GM20000 (cell line): ENCODE data around the gene COL5A2.

ENCODE experiments used
- DNase-seq: peaks from one replicate; pipeline ENCODE4 v3.0.0; 2012; ENCODE audit warnings: low spot score
- TF ChIP-seq, protein P1 (sequence below): IDR thresholded peaks from 2 replicates; pipeline ENCODE4 v1.5.1; 2012; ENCODE audit warnings: mild to moderate bottlenecking, control low read depth; ENCODE audit errors: extremely low read depth, missing control alignments

The COL5A2 gene

DNA sequence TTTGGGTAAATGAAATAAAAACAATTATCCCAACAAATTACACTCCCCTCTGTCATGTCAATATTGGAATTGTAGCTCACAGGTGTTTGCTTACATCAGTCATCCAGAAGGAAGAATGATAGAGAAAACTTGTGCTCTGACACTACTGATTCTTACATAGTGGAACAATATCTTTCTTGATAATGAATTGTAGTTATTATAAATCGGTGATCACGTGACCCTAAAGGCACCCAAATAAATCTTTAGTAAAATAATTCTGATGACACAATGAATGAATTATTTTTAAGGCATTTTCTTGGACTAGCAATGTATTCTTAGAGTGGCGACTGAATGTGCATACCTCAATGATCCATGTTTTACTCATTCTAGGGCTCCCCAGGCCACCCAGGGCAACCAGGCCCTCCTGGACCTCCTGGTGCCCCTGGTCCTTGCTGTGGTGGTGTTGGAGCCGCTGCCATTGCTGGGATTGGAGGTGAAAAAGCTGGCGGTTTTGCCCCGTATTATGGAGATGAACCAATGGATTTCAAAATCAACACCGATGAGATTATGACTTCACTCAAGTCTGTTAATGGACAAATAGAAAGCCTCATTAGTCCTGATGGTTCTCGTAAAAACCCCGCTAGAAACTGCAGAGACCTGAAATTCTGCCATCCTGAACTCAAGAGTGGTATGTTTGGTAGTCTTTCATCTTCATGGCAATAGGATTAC, 170.9 kb downstream of the COL5A2 start:
- DNase-seq: no peak
- TF ChIP-seq, protein P1, sequence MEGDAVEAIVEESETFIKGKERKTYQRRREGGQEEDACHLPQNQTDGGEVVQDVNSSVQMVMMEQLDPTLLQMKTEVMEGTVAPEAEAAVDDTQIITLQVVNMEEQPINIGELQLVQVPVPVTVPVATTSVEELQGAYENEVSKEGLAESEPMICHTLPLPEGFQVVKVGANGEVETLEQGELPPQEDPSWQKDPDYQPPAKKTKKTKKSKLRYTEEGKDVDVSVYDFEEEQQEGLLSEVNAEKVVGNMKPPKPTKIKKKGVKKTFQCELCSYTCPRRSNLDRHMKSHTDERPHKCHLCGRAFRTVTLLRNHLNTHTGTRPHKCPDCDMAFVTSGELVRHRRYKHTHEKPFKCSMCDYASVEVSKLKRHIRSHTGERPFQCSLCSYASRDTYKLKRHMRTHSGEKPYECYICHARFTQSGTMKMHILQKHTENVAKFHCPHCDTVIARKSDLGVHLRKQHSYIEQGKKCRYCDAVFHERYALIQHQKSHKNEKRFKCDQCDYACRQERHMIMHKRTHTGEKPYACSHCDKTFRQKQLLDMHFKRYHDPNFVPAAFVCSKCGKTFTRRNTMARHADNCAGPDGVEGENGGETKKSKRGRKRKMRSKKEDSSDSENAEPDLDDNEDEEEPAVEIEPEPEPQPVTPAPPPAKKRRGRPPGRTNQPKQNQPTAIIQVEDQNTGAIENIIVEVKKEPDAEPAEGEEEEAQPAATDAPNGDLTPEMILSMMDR: no peak

DNA sequence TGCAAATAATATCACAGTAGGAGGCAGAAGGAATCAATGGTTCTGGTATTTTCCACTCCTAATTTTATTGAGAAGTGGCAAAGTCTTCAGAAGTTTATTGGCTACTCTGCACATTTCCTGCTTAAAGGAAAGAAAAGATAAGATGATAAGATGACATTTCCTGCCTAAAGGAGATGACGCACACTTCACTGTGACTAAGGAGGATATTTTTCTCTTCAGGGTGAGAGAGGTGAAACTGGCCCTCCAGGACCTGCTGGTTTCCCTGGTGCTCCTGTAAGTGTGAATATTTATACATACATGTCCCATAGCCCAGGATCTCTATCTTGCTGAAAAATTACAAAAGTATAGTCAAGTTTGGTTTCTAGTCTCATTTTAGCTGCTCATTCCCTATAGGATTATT, 177.5 kb downstream of the COL5A2 start:
- DNase-seq: no peak
- TF ChIP-seq, protein P1: no peak

DNA sequence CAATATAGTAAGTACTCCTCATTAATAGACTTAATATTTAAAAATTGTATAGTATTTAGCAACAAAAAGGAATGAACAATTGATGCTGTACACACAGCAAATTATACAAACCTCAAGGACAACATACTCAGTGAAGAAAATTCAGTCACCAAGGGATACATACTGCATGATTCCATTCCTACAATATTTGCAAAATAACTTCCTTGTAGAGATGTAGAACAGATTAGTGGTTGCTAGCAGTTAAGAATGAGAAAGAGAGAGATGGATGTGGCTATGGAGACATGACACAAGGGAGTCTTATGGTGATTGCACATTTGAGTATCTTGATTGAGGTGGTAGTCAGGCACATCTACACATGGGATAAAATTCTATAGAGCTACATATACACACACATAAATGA, 179.3 kb downstream of the COL5A2 start:
- no peak for DNase-seq

DNA sequence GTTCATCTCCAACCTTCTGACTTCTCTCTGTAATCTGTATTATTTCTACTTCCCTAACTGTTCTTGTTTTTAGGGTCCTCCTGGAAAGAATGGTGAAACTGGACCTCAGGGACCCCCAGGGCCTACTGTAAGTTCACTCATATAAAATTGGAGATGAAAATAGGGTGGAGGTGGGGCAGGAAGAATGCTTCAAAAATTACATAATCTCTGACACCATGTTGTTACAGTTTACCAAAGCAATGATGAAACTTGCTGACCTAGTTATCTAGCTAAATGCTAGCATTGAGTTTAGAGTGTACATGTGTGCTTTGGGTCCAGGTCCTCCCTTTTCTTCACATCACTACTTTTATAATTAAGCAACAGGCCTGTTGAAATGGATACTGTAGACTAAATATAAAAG, 182.3 kb downstream of the COL5A2 start:
- no peak for DNase-seq
- TF ChIP-seq, protein P1: no peak

More for the DNA sequence above, 179.3 kb downstream of the COL5A2 start:
- TF ChIP-seq, protein P1: no peak

DNA sequence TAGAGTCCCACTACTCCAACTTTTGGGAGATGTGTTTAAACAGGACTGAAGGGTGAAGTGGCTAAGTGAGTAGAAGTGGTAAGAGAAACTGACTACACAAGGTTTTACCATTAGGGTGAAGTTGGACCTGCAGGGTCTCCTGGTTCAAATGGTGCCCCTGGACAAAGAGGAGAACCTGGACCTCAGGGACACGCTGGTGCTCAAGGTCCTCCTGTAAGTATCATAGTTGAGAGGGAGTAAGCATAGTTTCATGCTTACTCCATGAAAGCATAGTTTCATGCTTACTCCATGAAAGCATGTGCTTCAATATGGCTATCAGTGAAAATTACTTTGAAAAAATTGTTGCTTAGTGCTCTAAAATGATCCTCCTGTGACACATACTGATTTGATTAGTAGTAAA, 186.3 kb downstream of the COL5A2 start:
- TF ChIP-seq, protein P1: no peak

DNA sequence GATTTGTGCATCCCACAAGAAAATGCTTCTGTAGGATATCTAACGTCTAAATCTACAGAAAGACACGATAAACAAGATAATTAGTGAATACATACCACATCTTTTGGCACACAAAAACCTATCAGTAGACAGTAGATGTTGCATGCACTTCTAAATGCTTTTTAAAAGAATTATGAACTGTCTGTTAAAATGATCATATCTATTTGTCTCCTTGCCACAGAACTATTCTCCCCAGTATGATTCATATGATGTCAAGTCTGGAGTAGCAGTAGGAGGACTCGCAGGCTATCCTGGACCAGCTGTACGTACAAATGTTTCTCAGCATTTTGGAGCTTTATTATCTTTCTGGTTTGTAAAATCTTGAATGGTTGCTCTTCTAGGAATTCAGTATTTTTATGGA, 192.7 kb downstream of the COL5A2 start:
- DNase-seq: no peak
- TF ChIP-seq, protein P1: no peak

More for the DNA sequence above, 186.3 kb downstream of the COL5A2 start:
- no peak for DNase-seq

DNA sequence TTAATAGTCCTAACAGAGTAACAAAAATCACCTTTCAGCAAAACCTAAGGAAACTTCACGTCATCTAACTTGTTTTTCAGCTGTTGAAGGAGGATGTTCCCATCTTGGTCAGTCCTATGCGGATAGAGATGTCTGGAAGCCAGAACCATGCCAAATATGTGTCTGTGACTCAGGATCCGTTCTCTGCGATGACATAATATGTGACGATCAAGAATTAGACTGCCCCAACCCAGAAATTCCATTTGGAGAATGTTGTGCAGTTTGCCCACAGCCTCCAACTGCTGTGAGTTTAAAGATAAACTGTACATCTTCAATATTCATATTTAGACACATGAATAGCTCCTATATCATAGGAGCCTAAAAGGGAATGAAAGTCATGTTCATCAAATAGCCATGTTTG, 194.9 kb downstream of the COL5A2 start:
- TF ChIP-seq, protein P1: no peak
- no peak for DNase-seq
